Activated T-cell treated with anti-CD3 and anti-CD28 coated beads, Interleukin-2, amount 50 U/mL, for 4 hours (primary cell): Measurements from ENCODE around the gene SAP30BP. TPM values are rescaled to one million over a fixed set of nuclear protein-coding genes. Genes with fewer than 3 reads are reported as not detected.
A peak's percentile ranks its signal among the peaks of the same experiment; 100 is the strongest.

Source experiments
- ATAC-seq, 2 donors: fragments of 200-7000 bp; cut with Tn5 transposase; one replicate each; pipeline ENCODE4 v1.10.0; 2021
- DNase-seq: peaks from one replicate; pipeline ENCODE4 v3.0.0-alpha.2; 2020
- H3K27me3 Mint-ChIP-seq: one replicate; pipeline ENCODE4 v1.8.0; 2021; ENCODE audit warnings: low read depth, mixed read lengths
- H3K36me3 Mint-ChIP-seq: one replicate; pipeline ENCODE4 v1.8.0; 2022; ENCODE audit warnings: mixed read lengths; ENCODE audit not compliant: insufficient read depth
- H3K4me1 Mint-ChIP-seq: one replicate; pipeline ENCODE4 v1.8.0; 2021; ENCODE audit warnings: low read depth, mixed read lengths
- H3K4me3 Mint-ChIP-seq: one replicate; pipeline ENCODE4 v1.8.0; 2021; ENCODE audit warnings: mild to moderate bottlenecking, moderate library complexity, mixed read lengths
- H3K9me3 Mint-ChIP-seq: one replicate; pipeline ENCODE4 v1.8.0; 2021; ENCODE audit warnings: mixed read lengths
- total RNA-seq, 3 donors: library from RNA; stranded (reverse); gene quantifications; one replicate each; pipeline ENCODE4 v1.2.1, GENCODE V29; 2021

Gene SAP30BP
- total RNA-seq, 3 donors from 2014 or later, result 115 to 124 (median 119) TPM

DNA sequence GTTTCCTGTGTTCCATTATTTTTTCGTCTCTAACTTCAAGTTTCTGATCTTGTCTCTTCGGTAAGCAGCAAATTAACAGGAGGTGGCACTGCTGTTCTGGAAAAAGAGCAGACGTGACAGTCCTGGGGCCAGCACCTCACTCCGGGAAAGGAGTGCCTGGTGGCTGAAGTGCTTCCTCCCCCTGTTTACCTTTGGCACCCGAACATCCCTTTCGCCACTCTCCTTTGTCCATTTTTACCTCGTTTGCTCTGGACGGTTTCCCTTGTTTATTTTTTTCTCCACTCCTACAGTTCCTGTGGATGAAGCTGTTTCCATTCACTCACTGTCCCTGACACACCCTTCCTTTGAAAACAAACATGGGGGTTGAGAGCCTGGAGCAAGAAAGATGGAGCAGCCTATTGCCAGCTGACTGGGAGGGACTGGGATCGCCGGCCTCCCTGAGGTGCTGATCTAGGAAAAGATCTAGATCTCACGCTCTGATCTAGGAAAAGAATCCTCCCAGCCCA, 12.6 kb downstream of the SAP30BP start:
- no peaks in the 10 kb centered on the region for H3K27me3 Mint-ChIP-seq
- H3K4me1 Mint-ChIP-seq, result peaks cover 12% of the 10 kb centered on the region
- DNase-seq (no peak), ATAC-seq (no peak)
- no peak overlapping the region for H3K4me3 Mint-ChIP-seq
- H3K36me3 Mint-ChIP-seq, result peaks cover 19% of the 10 kb centered on the region
- no peaks in the 10 kb centered on the region for H3K9me3 Mint-ChIP-seq

DNA sequence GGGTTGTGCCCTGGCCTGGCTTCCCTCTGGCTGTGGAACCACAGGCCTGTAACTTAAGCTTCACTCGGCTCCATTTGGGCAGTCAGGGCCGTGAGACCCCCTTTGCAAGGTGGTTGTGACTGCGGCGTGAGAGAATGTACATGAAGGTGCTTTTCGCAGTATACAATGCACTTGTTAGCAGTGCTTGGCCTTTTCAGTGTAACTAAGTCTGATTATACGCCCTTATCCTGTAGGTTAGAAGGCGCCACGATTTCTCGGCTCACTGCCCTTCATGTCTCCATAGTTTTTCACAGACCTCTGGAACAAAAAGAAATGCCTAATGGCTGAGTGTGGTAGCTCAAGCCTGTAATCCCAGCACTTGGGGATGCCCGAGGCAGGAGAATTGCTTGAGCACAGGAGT, 13.3 kb downstream of the SAP30BP start:
- ATAC-seq, result no peak
- no peaks in the 10 kb centered on the region for H3K9me3 Mint-ChIP-seq
- H3K36me3 Mint-ChIP-seq, result peaks cover 21% of the 10 kb centered on the region
- H3K27me3 Mint-ChIP-seq, result no peaks in the 10 kb centered on the region
- no peak overlapping the region for H3K4me3 Mint-ChIP-seq
- DNase-seq, result no peak
- peaks cover 15% of the 10 kb centered on the region for H3K4me1 Mint-ChIP-seq

DNA sequence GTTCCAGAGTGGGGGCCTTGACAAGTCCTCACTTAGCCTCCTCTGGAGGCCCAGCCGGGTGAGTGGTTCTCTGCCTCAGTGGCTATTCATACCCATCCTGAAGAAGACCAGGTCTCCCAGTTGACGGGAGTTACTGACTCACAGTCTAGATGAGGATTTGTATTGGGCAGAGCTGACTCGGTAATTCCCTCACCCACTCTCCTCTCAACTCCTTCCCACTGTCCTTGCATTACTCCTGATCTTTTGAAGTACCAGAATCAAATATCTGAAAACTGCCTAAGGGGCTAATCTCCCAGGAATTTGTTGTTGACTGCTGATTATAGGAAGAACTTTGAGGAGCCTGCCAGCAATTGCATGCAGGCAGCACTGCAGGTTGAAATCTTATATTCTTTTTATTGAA, 14.2 kb downstream of the SAP30BP start:
- Mint-ChIP-seq H3K36me3 (peaks cover 22% of the 10 kb centered on the region), H3K4me1 (peaks cover 19% of the 10 kb centered on the region)
- no peak for ATAC-seq

DNA sequence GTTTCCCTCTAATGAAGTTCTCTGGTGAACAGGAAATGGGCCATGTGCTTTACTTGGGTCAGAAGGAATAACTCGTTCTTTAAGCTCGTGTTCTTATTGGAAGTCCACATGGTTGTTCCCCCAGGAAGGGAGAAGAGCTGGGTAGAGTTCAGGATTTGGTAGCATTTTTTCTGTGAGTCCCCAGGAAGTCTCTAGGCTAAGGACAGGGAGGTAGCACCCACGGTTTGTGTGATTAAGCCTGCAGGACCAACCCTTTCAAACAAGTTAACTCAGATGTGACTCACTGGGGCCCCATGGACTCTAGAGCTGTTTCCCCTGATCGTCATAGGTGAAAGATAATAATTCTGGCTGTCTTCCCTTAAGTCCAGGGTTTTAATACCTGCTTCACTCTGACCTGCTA, 16.4 kb downstream of the SAP30BP start:
- no peak for ATAC-seq
- Mint-ChIP-seq H3K9me3 (no peaks in the 10 kb centered on the region), H3K36me3 (peaks cover 22% of the 10 kb centered on the region), H3K27me3 (no peaks in the 10 kb centered on the region), H3K4me3 (no peak overlapping the region), H3K4me1 (peaks cover 30% of the 10 kb centered on the region)
- DNase-seq, result no peak

More for the DNA sequence above, 14.2 kb downstream of the SAP30BP start:
- no peaks in the 10 kb centered on the region for H3K9me3 Mint-ChIP-seq
- H3K27me3 Mint-ChIP-seq, result no peaks in the 10 kb centered on the region
- H3K4me3 Mint-ChIP-seq, result no peak overlapping the region
- DNase-seq, result no peak

DNA sequence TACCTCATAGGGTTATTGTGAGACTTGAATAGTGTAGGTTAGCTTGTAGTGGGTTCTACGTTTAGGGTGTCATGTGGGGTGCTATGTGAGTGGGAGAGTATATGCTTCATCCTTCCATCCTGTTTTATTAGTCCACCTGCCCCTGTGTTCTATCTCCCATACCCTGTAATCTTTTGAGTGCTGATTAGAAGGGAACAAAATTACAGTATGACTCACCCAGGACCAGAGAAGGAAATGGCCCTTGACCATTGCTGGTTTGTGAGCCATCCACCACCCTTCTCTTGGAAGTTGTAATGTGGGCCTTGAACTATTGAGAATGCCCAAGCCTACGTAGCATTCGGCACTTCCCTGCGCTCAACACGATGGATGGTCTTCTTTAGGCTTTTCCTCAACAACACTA, 17.1 kb downstream of the SAP30BP start:
- Mint-ChIP-seq H3K4me3 (no peak overlapping the region), H3K36me3 (peaks cover 20% of the 10 kb centered on the region), H3K27me3 (no peaks in the 10 kb centered on the region), H3K9me3 (no peaks in the 10 kb centered on the region), H3K4me1 (peaks cover 36% of the 10 kb centered on the region)
- no peak for ATAC-seq
- DNase-seq, result no peak

DNA sequence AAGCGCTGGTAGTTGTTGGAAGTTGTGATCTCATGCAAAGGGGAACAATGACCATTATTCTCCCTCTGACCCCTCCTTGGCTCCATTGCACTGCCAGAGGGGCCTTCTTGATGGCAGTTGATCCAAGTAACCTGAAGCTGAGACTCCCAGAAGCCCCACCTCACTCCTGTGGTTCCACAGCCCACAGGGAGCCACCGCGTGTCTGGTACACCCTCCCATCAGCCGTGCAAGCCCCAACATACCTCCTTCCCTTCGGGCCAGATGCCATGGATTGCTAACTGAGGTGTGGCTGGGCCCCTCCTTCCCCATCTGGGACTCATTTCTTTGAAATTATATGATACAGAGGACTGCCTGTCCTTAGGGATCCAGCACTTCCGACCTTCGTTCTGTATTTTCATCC, 17.8 kb downstream of the SAP30BP start:
- Mint-ChIP-seq H3K27me3 (no peaks in the 10 kb centered on the region), H3K4me3 (no peak overlapping the region), H3K9me3 (no peaks in the 10 kb centered on the region), H3K36me3 (peaks cover 18% of the 10 kb centered on the region), H3K4me1 (peaks cover 43% of the 10 kb centered on the region)
- DNase-seq (no peak), ATAC-seq (no peak)

DNA sequence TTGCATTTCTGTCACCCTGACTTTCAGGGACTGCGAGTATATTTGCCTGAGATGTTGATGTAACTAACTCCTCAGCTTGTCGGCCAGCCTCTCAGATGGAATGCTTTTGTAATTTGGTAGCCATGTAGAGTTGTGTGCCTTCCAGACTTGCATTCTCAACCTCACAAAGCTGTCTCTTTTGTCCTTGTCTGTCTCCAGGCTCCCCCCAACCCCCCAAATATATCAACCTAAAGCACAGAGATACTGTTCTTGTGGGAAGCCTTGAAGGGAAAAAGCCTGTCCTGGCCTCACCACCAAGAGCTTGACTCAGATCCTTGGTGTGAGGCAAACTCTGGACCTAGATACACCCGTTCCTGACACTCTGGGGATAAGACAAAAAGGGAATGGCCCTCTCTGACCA, 18.4 kb downstream of the SAP30BP start:
- ATAC-seq, result no peak
- Mint-ChIP-seq H3K27me3 (no peaks in the 10 kb centered on the region), H3K4me3 (no peak overlapping the region), H3K36me3 (peaks cover 16% of the 10 kb centered on the region), H3K4me1 (peaks cover 45% of the 10 kb centered on the region), H3K9me3 (no peaks in the 10 kb centered on the region)
- no peak for DNase-seq

DNA sequence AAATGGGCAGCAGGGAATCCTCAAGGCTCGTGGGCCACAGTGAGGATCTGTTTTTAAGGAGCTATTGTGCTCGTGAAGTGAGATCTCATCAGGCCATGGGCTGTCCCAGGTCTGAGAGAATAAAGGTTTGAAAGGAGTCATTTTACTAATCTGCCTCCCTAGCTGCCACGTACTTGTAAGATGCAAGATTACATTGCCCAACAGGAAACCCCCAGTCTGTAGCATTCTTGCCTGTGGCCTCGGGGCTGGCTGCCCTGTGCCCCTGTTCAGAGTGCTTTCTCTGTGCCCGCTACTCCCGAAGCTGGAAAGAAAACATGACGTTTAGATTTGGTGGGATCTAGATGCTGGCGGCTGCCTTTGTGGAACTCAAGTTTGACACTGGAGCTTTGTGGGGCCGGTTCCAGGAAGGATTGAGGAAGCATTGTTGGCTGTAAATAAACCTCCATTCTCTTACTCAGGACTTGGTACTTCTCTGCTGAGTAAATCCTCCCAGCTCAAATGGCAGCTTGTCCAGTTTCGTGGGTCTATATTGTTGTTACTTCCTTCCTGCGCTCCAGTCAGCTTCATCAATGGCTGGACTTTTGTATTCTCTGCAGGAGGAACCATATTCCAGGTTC, 21.2 kb downstream of the SAP30BP start:
- ATAC-seq (peak; percentile 24 to 29), DNase-seq (no peak)
- H3K9me3 Mint-ChIP-seq, result no peaks in the 10 kb centered on the region
- peaks cover 24% of the 10 kb centered on the region for H3K36me3 Mint-ChIP-seq
- H3K27me3 Mint-ChIP-seq, result no peaks in the 10 kb centered on the region
- H3K4me3 Mint-ChIP-seq, result no peak overlapping the region
- H3K4me1 Mint-ChIP-seq, result peaks cover 59% of the 10 kb centered on the region

DNA sequence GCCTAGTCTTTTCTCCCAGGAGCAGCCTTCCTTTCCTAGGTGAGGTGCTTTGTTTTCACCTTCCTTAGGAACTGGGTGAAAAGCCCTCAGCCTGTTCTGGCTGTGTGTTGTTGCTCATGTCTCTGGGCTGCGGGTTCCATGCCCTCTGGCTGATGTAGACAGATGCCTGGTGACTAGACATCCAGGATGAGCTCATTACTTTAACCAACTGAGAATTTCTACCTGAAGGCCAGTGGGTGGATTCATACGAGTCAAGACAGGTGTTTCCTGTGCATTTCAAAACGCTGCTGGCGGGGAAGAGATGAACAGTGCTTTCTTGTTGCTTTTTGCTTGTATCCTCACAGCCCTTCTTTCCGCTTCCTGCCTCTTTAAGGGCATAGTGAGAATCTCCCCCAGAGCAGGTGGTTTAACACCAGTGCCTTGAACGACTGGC, 22.3 kb downstream of the SAP30BP start:
- Mint-ChIP-seq H3K9me3 (no peaks in the 10 kb centered on the region), H3K36me3 (peaks cover 26% of the 10 kb centered on the region), H3K4me3 (no peak overlapping the region), H3K27me3 (no peaks in the 10 kb centered on the region), H3K4me1 (peaks cover 53% of the 10 kb centered on the region)
- DNase-seq (peak; percentile 13), ATAC-seq (peak; percentile 77 to 78)

DNA sequence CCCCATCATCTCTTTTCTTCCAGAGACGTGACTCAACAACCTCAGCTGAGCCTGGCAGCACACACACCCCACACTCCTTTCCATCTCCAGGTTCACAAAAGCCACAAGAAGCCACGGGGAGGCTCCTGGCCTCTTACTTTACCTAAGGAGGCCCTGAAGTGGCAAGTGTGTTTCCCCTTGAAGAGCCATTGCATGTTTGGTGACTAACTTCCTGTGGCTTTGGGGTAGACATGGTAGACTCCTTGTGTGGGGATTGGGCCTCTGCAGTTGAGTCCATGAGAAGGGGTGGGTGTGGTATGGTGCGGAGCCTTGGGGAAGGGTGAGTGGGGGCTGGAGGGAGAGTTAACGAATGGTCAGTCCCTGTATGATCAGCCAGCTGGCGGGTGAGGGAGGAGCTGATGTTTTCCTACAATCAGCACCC, 24.2 kb downstream of the SAP30BP start:
- no peak overlapping the region for H3K4me3 Mint-ChIP-seq
- peaks cover 43% of the 10 kb centered on the region for H3K4me1 Mint-ChIP-seq
- no peaks in the 10 kb centered on the region for H3K27me3 Mint-ChIP-seq
- ATAC-seq, result peak in 1 of 2 donors; percentile 53
- H3K36me3 Mint-ChIP-seq, result peaks cover 29% of the 10 kb centered on the region
- no peaks in the 10 kb centered on the region for H3K9me3 Mint-ChIP-seq
- DNase-seq, result no peak

DNA sequence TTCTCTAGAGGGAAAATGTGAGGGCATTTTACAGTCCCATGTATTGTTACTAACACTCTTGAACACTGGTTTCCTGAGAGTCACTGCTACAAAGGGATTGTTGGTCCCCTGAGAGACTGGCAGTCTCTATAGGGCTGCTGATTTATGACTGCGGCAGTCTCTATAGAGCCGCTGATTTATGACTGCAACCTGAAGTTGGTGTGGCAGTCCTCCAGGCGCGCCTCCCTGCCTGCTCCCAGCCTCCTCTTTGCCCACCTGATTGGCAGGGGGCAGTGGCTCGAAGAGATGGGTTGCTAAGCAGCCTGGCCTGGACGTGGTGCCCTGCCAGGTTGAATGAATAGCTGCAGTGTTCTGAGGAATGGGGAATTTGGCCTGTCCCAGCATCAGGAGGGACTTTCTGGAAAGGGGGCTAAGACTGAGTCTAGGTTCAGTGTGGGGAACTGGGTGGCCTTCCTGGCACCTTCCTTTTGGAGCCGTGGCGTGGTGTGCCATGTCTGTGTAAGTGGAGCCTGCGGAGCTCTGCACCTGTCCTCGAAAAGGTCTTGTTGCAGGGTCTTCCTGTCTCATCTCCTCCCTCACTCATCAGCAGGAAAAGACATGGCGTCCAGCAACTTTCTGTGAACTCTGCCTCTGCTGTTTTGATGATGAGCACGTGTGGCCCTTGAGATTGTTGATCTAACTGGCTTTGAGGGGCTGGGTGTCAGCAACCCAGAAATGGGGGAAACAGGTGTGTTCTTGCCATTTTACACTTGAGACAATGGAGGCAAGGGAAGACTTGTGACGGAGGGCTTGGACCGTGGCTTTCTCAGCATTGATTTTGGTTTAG, 24.9 kb downstream of the SAP30BP start:
- Mint-ChIP-seq H3K36me3 (peaks cover 30% of the 10 kb centered on the region), H3K27me3 (no peaks in the 10 kb centered on the region), H3K4me1 (peaks cover 42% of the 10 kb centered on the region), H3K9me3 (no peaks in the 10 kb centered on the region), H3K4me3 (no peak overlapping the region)
- ATAC-seq, result no peak
- no peak for DNase-seq

DNA sequence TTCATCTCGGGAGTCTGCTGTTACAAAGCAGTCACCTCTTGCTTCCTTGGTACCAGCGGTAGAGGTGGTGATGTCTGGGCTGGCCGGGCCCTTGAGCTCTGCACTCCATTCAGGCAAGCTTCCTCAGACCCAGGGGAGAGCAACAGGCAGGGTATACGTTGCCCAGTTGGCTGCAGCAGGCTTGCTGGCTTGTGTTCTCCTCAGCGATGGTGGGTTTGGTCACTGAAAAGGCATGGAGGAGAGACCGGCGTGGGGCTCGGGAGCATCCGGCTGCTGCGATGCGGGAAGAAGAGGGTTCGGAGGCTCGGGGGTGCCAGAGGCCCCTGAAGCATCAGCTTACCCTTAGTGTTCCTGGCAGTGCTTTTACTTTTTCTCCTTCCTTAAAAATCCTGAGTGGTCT, 25.8 kb downstream of the SAP30BP start:
- no peak for DNase-seq
- H3K4me1 Mint-ChIP-seq, result peaks cover 37% of the 10 kb centered on the region
- ATAC-seq, result no peak
- H3K4me3 Mint-ChIP-seq, result no peak overlapping the region
- H3K36me3 Mint-ChIP-seq, result peaks cover 32% of the 10 kb centered on the region
- no peaks in the 10 kb centered on the region for H3K27me3 Mint-ChIP-seq
- H3K9me3 Mint-ChIP-seq, result no peaks in the 10 kb centered on the region

DNA sequence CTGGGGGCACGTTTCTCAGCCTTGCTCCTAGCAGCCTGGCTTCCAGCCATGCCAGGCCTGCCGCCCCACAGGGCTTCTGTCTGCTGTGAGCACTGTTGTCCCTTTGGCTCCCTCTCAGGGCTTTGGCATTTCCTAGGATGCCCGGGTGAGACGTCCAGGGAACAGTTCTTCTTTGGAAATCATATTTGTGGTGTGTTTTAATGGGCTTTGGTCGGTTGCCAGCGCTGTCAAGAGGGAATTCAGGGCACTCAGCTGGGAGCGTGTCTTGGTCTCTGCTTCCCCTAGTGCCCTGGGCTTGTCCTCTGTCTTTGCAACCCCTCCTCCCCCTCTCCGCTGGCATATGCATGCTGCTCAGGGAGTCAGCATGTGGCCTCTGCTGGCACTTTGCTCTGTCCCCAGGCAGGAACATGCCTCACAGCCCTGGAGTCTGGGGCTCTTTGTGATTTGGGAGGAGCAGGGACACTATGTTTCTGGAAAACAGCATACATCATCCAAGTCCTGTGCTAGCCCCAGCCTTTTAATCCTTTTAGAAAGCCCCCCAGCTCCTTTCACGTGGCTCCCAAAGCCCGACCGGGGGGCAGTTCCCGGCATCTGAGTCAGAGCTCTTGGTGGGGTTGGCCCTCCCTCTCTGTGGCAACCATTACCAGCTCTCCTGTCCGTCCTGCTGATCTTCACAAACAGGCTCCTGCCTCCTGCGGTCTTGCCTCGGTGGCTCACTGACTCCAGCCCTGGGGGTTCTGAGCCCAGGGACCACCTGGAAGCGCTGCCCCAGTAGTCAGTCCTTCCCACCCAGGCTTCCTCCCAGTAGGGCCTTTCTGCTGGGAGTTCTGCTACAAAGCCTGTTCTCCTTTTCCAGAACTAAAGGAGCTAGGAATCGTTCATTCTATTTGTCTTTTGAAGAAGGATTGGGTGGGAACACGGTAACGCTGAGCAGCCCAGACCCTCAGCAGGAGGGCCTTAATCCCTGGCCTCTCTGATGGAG, 26.7 kb downstream of the SAP30BP start:
- Mint-ChIP-seq H3K9me3 (no peaks in the 10 kb centered on the region), H3K4me3 (no peak overlapping the region), H3K36me3 (peaks cover 31% of the 10 kb centered on the region), H3K4me1 (peaks cover 29% of the 10 kb centered on the region), H3K27me3 (no peaks in the 10 kb centered on the region)
- no peak for DNase-seq
- no peak for ATAC-seq

DNA sequence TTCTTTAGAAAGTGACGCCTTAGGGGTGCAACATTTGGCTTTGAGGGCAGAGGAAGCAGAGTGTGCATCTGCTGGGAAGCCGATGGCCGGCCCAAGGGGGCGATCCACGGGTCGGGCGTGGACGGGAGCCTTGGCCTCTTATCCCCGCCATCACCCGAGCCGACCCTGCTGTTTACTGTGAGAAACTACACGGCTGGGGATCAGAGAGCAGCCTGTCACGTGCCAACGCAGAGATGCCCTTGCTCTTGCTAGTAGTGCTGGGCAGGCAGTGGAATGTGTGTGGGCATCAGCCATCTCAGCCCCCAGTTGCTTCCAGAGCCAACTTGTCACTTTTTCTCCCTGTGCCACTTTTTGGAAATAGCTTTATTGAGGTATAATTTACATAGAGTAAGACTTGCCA, 27.4 kb downstream of the SAP30BP start:
- Mint-ChIP-seq H3K9me3 (no peaks in the 10 kb centered on the region), H3K4me3 (no peak overlapping the region), H3K4me1 (peaks cover 21% of the 10 kb centered on the region), H3K27me3 (no peaks in the 10 kb centered on the region), H3K36me3 (peaks cover 33% of the 10 kb centered on the region)
- DNase-seq (no peak), ATAC-seq (no peak)
